Breast epithelium (tissue), 4 donors: ENCODE results near the gene OR2T35. TPM values are rescaled to one million over a fixed set of nuclear protein-coding genes. Genes with fewer than 3 reads are reported as not detected.

Source experiments
- DNase-seq, 2 donors: peaks; one replicate each; pipeline ENCODE4 v3.0.0-alpha.2; 2019; ENCODE audit warnings: low spot score in 2 of 2
- H3K27ac ChIP-seq, 2 donors: fragments of 200-600 bp; sonication (generic) in 1 of 2; one replicate each; pipeline ENCODE4 v1.5.1; 2016 to 2019; ENCODE audit warnings: mild to moderate bottlenecking in 1 of 2
- H3K27me3 ChIP-seq, 2 donors: fragments of 200-600 bp; sonication (generic) in 1 of 2; one replicate each; pipeline versions ENCODE4 v1.5.1 to v1.6.0; 2017 to 2019; ENCODE audit warnings: control low read depth in 1 of 2, mild to moderate bottlenecking in 1 of 2
- H3K36me3 ChIP-seq: fragments of 200-600 bp; one replicate; pipeline ENCODE4 v1.5.1; 2019
- H3K4me1 ChIP-seq, 2 donors: fragments of 200-600 bp; sonication (generic); one replicate each; pipeline ENCODE4 v1.5.1; 2016 to 2019; ENCODE audit warnings: control low read depth in 1 of 2
- H3K4me3 ChIP-seq, 3 donors: fragments of 200-600 bp; sonication (generic); 1 replicate in 2 of 3; 2 replicates in 1 of 3; pipeline ENCODE4 v1.5.1; 2016 to 2019; ENCODE audit warnings: mild to moderate bottlenecking in 3 of 3, moderate library complexity in 2 of 3
- H3K9me3 ChIP-seq, 2 donors: fragments of 200-600 bp; sonication (generic) in 1 of 2; one replicate each; pipeline ENCODE4 v1.5.1; 2016 to 2019; ENCODE audit warnings: control low read depth in 1 of 2
- POLR2A ChIP-seq: fragments of 450-650 bp; IDR thresholded peaks from one replicate; pipeline ENCODE4 v1.6.1; 2016; ENCODE audit warnings: antibody characterized with exemption, mild to moderate bottlenecking, moderate library complexity
- POLR2AphosphoS5 ChIP-seq, 3 donors: sonication (generic); formaldehyde crosslinking; IDR thresholded peaks; one replicate each; pipeline ENCODE4 v1.6.1; 2017; ENCODE audit warnings: antibody characterized with exemption in 3 of 3
- intact Hi-C: fragments of 100-400 bp; cut with DNase I; formaldehyde crosslinking; loops from one replicate; pipeline ENCODE4 v1.15.1; 2023; ENCODE audit warnings: low total_unique reads
- total RNA-seq, 3 donors: library from RNA; depleted of rRNA; stranded (reverse); fragments of >200 nt; gene quantifications; one replicate each; pipeline ENCODE4 v1.1.0, GENCODE V29; 2016
- TF ChIP-seq, protein P1 (sequence below), 3 donors: fragments of 450-650 bp; IDR thresholded peaks; one replicate each; pipeline ENCODE4 v1.5.1; 2016 to 2017; ENCODE audit warnings: antibody characterized with exemption in 3 of 3, mild to moderate bottlenecking in 3 of 3, moderate library complexity in 3 of 3

The OR2T35 gene
- total RNA-seq, 3 donors from 2014 or later: not detected

DNA sequence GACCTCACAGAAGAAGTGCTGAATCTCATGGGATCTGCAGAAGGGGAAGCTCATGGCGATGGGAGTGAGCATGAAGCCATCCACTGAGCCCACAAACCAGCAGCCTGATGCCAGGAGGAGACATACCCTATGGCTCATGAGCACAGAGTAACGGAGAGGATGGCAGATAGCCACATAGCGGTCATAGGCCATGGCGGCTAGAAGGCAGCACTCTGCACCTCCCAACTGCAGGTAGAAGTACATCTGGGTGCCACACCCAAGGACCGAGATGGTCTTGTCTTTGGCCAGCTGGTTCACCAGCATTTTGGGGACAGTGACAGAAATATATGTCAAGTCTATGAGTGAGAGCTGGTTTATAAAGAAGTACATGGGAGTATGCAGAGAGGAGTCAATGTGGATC lies 51.9 kb downstream of the OR2T35 start:
- Histone ChIP-seq H3K36me3 (no peaks in the 10 kb centered on the region), H3K4me3 (no peak overlapping the region), H3K27ac (no peak overlapping the region), H3K4me1 (no peaks in the 10 kb centered on the region), H3K27me3 (no peaks in the 10 kb centered on the region), H3K9me3 (no peaks in the 10 kb centered on the region)
- TF ChIP-seq, protein P1, sequence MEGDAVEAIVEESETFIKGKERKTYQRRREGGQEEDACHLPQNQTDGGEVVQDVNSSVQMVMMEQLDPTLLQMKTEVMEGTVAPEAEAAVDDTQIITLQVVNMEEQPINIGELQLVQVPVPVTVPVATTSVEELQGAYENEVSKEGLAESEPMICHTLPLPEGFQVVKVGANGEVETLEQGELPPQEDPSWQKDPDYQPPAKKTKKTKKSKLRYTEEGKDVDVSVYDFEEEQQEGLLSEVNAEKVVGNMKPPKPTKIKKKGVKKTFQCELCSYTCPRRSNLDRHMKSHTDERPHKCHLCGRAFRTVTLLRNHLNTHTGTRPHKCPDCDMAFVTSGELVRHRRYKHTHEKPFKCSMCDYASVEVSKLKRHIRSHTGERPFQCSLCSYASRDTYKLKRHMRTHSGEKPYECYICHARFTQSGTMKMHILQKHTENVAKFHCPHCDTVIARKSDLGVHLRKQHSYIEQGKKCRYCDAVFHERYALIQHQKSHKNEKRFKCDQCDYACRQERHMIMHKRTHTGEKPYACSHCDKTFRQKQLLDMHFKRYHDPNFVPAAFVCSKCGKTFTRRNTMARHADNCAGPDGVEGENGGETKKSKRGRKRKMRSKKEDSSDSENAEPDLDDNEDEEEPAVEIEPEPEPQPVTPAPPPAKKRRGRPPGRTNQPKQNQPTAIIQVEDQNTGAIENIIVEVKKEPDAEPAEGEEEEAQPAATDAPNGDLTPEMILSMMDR (IDR thresholded peaks at IDR 0.05): no peak
- TF ChIP-seq POLR2A (no peak), POLR2AphosphoS5 (IDR thresholded peaks at IDR 0.05) (no peak)
- DNase-seq: no peak
- intact Hi-C loops: no loop called here

DNA sequence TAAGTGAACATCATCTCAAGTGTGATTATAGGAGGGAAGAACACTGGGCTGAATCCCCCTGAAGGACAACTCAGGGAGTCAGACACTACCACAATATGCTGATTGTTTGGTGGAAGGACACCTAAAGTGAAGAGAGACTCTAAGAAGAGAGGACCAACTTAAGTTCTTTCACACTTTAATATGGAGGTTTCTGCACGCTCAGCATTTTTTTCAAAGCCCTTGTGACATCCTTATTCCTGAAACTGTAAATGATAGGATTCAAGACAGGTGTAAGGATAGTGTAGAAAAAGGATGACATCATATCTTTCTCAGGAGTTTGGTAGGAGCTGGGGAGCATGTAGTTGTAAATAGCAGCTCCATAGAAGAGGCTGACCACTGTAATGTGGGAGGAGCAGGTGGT lies 52.4 kb downstream of the OR2T35 start:
- Histone ChIP-seq H3K36me3 (no peaks in the 10 kb centered on the region), H3K4me3 (no peak overlapping the region), H3K4me1 (no peaks in the 10 kb centered on the region), H3K9me3 (no peaks in the 10 kb centered on the region), H3K27me3 (no peaks in the 10 kb centered on the region), H3K27ac (no peak overlapping the region)
- TF ChIP-seq POLR2AphosphoS5 (IDR thresholded peaks at IDR 0.05) (no peak), POLR2A (no peak)
- TF ChIP-seq, protein P1 (IDR thresholded peaks at IDR 0.05): no peak
- intact Hi-C loops: no loop called here
- no peak for DNase-seq

DNA sequence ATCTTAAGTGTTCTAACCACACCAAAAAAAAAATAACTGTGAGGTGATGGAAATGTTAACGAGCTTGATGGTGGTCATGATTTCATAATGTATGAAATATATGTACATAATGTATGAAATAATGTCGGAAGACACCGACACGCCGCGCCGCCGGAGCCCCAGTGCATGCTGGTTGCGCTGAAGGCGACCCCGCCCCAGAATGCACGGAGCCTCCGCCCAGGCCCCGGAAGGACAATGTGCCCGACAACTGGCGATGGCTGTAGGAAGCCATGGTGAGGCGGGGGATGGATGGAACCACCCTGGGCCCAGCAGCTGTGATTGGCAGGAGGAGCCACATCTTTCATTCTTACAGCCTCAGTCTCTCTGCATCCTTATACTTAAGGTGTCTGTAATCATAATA lies 55.0 kb downstream of the OR2T35 start:
- Histone ChIP-seq H3K4me1 (no peaks in the 10 kb centered on the region), H3K27me3 (no peaks in the 10 kb centered on the region), H3K36me3 (no peaks in the 10 kb centered on the region), H3K27ac (no peak overlapping the region), H3K9me3 (no peaks in the 10 kb centered on the region), H3K4me3 (no peak overlapping the region)
- TF ChIP-seq POLR2AphosphoS5 (IDR thresholded peaks at IDR 0.05) (no peak), POLR2A (no peak)
- TF ChIP-seq, protein P1 (IDR thresholded peaks at IDR 0.05): no peak
- DNase-seq: no peak
- intact Hi-C loops: no loop called here

DNA sequence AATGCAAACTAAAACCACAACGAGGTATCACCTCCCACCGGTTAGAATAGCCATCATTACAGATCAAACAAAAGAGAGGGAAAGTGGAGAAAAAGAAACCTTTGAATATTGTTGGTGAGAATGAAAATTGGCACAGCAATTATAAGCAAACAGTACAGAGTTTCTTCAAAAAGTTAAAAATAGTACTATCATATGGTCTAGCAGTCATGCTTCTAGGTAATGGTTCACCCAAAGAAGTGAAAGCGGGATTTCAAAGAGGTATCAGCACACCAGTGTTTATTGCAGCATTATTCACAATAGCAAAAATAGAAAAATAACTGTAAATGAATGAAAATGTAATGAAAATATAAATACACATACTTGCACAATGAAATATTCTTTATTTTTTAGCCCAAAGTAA lies 55.7 kb downstream of the OR2T35 start:
- TF ChIP-seq POLR2A (no peak), POLR2AphosphoS5 (IDR thresholded peaks at IDR 0.05) (no peak)
- TF ChIP-seq, protein P1 (IDR thresholded peaks at IDR 0.05): no peak
- H3K9me3 ChIP-seq: no peaks in the 10 kb centered on the region
- no peak overlapping the region for H3K4me3 ChIP-seq
- H3K36me3 ChIP-seq: no peaks in the 10 kb centered on the region
- DNase-seq: no peak
- intact Hi-C loops: no loop called here
- no peaks in the 10 kb centered on the region for H3K4me1 ChIP-seq
- no peaks in the 10 kb centered on the region for H3K27me3 ChIP-seq
- no peak overlapping the region for H3K27ac ChIP-seq

Other genes starting within 250 kb of the OR2T35 start
- gene OR2T1, start 242.2 kb downstream of the OR2T35 start, total RNA-seq: not detected
- not detected for gene OR2T2, start 199.6 kb downstream of the OR2T35 start, total RNA-seq
- gene OR2T3, start 171.9 kb downstream of the OR2T35 start, total RNA-seq: not detected
- not detected for gene OR2T5, start 156.7 kb downstream of the OR2T35 start, total RNA-seq
- gene OR2G6, start 137.2 kb downstream of the OR2T35 start, total RNA-seq: not detected
- not detected for gene OR2T29, start 82.5 kb downstream of the OR2T35 start, total RNA-seq
- not detected for gene OR2T34, start 70.5 kb downstream of the OR2T35 start, total RNA-seq
- gene OR2T10, start 47.6 kb downstream of the OR2T35 start, total RNA-seq: not detected
- not detected for gene OR2T11, start 10.2 kb downstream of the OR2T35 start, total RNA-seq
- not detected for gene OR2T27, start 10.2 kb upstream of the OR2T35 start, total RNA-seq
- gene OR14I1, start 57.5 kb upstream of the OR2T35 start, total RNA-seq: not detected
- 1 to 10 TPM in 1 of 3 donors, not detected in 2; 1.6 TPM for gene LYPD8, start 110.5 kb upstream of the OR2T35 start, total RNA-seq
- gene SH3BP5L, start 180.6 kb upstream of the OR2T35 start, total RNA-seq: 10 to 100 TPM; 11.5 to 18.9 (median 13.4) TPM
- 10 to 100 TPM; 23.2 to 31.6 (median 27.2) TPM for gene ZNF672, start 192.9 kb upstream of the OR2T35 start, total RNA-seq
- 10 to 100 TPM; 11.5 to 84.3 (median 77.7) TPM for gene ZNF692, start 213.8 kb upstream of the OR2T35 start, total RNA-seq